HG03135 (cell line): ENCODE measurements around the gene SLC38A6.

Experiments used
- ATAC-seq: cut with Tn5 transposase; IDR thresholded peaks from one replicate; pipeline ENCODE4 v1.9.1; 2021; ENCODE audit warnings: mild to moderate bottlenecking, moderate library complexity; ENCODE audit not compliant: unreplicated experiment

The SLC38A6 gene

DNA sequence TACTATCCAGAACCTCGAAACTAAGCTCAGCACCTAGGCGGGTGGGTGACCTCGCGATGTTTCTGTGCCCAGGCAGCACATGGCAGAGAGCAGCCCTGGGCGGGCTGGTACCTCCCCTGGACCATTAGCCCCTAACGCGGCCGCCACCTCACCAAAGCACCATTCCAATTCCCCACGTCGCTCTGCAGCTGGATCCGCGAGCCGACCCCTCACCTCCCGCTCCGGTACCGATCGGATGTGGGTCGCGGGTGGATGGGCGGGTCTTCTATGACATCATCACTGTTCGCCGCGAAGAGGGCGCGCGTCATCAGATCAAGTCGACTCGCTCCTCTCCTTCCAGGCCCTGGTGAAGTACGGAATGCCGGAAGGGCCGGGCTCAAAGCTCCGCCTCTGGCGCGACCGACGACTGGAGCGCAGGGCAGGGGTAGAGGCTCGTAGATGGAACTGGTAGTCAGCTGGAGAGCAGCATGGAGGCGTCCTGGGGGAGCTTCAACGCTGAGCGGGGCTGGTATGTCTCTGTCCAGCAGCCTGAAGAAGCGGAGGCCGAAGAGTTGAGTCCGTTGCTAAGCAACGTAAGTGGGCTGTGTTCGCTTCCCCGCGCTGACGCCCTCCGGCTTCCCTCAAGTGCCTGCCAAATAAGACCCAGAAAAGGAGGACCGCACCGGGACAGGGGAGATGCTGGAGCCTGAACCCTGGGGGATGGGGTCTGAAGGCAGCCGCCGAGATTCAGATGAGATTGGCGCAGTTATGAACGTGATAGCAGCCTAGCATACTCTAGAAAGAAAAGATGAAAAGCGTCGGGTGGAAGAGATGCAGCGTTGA is at the start of gene SLC38A6, which contains the start of gene TRMT5:
TSS of gene SLC38A6 (plus strand) at position 435 of the 822 bp plus-strand sequence. CDS start at position 468, 33 bp downstream.
TSS of gene TRMT5 (minus strand) at position 269 of the 822 bp plus-strand sequence. CDS start at position 163, 106 bp downstream.
- peak; percentile 86 for ATAC-seq

DNA sequence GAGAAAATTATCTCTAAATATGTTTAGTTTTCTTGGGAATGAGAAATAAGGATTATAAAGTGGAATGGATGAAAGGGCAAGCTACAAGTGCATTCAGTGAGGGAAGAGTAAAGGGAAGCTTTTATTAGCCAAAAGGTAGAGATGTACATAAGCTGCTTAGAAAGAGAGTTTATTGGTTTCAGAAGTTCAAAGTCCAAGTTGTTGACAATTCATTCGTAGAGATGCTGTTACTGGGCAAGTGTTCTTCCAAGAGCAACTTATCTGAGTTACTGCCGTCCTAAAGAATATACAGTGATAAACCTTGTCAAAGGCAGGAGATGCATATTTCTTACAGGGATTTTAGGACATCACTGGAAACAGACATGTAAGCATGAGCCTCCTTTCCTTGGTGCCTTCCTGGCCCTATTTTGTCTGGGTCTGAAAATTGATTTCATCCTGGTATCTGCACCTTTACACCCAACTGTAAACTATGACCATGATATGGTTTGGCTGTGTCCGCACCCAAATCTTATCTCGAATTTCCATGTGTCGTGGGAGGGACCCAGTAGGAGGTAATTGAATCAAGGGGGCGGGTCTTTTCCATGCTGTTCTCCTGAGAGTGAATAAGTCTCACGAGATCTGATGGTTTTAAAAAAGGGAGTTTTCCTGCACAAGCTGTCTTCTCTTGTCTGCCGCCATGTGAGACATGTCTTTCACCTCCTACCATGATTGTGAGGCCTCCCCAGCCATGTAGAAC is 47.0 kb upstream of the SLC38A6 start:
- no peak for ATAC-seq

DNA sequence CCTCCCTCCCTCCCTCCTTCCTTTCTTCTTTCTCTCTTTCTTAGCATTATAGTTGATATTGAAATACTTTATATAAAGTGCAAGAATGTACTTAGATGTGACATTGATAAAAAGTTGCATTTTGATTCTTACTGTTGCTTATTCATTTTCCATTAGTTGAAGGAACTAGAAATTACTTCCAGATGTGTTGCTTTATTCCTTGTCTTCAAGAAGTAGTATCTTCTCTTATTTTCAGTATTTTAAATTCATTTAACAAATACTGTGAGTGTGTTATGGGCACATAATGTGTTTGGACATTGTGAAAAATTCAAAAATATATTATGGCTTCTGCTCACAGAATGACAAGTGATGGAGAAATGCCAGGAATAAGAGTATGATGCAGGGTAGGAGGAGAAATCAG is 45.7 kb upstream of the SLC38A6 start:
- ATAC-seq = no peak

GRCh38 chr14:60943637-60944032 is 37.4 kb upstream of the SLC38A6 start:
- no peak for ATAC-seq

DNA sequence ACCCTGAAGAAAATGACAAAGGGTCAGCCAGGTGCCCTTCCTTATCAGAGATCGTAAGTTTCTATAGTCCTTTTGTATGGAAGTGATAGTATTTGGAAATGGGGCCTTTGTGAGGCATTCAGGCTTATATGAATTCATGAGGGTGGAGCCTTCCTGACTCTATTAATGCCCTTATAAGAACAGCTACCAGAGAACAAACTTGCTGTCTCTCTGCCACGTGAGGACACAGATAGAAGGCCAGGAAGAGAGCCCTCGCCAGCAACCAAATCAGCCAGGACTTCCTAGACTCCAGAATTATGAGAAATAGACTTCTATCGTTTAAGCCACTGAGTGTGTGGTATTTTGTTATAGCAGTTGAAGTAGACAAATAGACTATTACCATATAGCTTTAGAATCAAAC is 36.8 kb upstream of the SLC38A6 start:
- ATAC-seq = no peak

DNA sequence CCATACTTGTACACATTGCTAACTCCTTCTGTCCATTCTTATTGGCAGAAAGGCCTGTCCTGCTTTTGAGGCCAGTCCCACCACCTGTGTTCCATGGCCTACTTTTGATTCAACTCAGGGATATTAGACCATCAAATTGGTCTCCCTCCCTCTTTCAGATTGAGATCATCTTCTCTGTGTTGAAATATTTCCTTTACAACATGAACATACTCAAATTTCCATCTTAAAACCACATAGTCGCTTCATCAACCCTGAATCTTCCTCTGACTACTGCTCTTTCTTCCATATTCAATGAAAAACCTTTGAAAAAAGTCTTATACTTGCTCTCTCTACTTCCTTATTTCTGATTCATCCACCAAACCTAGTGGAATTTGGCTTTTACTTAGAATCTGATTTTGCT is 35.1 kb upstream of the SLC38A6 start:
- ATAC-seq = no peak

DNA sequence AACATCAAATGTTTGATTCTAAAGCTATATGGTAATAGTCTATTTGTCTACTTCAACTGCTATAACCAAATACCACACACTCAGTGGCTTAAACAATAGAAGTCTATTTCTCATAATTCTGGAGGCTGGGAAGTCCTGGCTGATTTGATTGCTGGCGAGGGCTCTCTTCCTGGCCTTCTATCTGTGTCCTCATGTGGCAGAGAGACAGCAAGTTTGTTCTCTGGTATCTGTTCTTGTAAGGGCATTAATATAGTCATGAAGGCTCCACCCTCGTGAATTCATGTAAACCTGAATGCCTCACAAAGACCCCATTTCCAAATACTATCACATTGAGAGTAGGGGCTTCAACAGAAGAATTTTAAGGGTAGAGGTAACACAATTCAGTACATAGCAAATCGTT is 34.3 kb upstream of the SLC38A6 start:
- no peak for ATAC-seq

DNA sequence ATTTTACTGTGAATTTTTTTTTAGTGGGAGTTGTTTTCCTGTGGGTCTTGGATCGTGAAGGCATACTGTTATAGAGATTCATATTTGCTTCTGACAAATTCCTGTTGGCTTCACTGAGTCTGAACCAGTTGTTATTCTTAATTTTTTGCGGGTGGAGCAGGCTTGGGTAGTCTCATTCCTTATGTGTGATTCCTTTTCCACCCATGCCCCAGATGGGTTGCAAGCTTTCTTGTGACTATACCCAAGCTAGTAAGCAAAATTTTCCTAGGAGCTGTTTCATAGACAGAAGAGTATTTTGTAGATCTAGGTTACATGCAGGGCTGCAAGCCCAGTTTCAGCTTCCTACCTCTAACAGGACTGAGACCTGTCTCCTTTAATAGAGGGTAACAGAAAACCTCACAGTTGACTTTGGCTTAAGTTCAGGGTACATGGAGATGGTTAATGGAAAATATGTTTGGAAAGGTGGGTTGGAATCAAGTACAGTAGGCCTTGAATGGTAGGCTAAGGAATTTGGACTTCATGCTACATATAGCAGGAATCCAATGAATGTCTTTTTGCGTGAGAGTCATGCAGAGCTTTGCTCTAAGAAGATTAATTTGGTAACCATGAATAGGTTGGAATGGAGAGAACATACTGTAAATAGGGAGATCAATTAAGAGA is 29.1 kb upstream of the SLC38A6 start:
- no peak for ATAC-seq

DNA sequence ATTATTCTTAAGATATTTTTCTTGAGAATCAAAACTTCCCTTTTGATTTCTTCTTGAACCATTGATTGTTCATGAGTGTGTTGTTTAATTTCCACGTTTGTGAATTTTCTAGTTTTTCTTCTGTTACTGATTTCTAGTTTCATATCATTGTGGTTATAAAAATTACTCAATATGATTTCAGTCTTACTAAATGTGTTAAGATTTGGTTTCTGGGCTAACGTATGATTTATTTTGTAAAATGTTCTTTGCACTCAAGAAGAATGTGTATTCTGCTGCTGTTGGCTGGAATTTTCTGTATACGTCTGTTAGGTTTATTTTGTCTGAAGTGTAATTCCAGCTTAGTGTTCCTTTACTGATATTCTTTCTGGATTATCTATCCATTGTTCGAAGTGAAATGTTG is 24.8 kb upstream of the SLC38A6 start:
- ATAC-seq = no peak

DNA sequence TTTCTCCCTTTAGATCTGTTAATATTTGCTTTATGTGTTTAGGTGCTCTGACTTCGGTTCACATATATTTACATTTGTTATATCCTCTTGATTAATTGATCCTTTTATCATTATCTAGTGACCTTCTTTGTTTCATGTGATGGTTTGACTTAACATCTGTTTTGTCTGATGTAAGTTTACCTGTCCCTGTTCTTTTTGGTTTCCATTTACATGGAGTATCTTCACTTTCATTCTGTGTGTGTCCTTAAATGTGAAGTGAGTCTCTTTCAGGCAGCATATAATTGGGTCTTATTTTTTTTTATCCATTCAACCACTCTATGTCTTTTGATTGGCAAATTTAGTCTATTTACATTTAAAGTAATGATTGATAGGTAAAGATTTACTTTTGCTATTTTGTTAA is 24.4 kb upstream of the SLC38A6 start:
- ATAC-seq = no peak

DNA sequence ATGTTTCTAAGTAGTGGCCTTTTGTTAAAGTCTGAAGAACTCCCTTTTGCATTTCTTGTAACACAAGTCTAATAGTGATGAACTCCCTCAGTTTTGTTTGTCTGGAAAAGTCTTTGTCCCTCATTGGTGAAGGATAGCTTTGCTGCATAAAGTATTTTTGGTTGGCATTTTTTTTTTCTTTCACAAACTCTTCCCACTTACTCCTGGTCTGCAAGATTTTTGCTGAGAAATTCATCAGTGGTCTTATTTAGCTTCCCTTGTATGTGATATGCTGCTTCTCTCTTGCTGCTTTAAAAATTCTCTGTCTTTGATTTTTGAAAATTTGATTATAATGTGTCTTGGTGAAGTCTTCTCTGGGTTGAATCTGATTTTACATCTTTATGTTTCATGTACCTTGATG is 22.9 kb upstream of the SLC38A6 start:
- ATAC-seq = no peak

DNA sequence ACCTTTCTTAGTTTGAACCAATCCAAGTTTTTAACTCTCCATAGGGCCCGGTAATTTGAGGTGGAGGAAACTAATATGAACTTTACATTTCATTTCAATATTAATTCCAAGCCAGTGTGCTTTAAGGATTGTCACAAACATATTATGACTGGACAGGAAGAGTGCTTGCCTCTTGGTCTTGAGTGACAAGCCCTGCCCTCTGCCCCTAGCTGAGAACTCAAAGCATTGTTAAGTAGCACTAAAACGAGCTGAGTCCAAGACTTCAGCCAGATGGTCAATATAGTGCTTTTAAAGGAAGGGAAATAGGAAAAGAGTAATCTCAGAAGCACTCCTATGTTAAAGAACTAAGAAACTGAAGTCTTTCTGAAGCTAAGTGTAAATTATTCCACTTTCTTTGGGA is 17.3 kb upstream of the SLC38A6 start:
- no peak for ATAC-seq

GRCh38 chr14:60964904-60965303 is 16.1 kb upstream of the SLC38A6 start:
- ATAC-seq = no peak

GRCh38 chr14:60965402-60965801 is 15.6 kb upstream of the SLC38A6 start:
- no peak for ATAC-seq

DNA sequence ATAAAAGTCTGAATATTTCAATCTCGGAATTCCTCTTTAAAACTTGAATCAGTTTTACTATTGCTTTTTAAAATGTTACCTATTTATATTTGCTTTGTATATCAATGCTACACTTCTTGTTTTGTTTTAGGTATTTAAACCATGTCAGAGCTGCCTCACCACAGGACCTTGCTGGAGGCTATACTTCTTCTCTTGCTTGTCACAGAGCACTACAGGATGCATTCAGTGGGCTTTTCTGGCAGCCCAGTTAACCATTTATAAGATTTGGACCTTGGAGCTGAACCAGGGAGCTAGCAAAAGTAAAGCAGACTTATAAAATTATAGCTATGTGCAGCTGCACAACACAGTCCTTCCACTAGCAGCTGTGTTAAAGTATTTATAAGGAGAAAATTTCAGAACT is 12.9 kb upstream of the SLC38A6 start:
- no peak for ATAC-seq

GRCh38 chr14:60968671-60969070 is 12.4 kb upstream of the SLC38A6 start:
- ATAC-seq = no peak

DNA sequence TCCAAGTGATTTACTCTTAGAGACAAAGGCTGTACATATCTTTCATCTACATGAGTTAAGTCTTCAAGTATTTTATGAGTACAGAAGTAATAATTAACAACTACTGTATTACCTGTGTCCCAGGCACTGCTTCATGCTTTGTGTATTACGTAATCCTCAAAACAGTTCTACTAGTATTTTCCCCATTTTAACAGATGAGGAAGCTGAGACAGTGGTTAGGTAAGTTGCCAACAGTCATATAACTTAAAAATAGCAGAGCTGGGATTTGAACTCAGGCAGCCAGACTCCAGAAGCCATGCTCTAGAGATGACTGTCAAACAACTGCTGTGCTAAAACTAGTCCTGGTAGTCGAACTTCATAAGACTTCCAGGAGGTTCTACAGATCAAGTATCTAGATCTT is 10.9 kb upstream of the SLC38A6 start:
- ATAC-seq = no peak

GRCh38 chr14:60971271-60971670 is 9.8 kb upstream of the SLC38A6 start:
- ATAC-seq = no peak

- ATAC-seq = no peak
Measured at GRCh38 chr14:60972295-60972694, 8.8 kb upstream of the SLC38A6 start.

DNA sequence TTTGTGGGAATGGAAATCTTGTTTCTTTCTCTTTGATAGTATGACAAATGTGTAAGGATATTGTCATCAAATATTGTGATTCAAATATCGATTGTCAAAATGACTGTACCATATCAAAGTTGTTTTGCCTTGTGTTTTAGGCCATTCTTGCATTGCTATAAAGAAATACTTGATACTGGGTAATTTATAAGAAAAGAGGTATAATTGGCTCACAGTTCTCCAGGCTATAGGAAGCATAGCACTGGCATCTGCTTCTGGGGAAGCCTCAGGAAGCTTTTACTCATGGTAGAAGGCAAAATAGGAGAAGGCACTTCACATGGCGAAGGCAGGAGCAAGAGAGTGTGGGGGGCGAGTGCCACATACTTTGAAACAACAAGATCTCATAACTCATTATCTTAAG is 8.0 kb upstream of the SLC38A6 start:
- ATAC-seq = no peak

DNA sequence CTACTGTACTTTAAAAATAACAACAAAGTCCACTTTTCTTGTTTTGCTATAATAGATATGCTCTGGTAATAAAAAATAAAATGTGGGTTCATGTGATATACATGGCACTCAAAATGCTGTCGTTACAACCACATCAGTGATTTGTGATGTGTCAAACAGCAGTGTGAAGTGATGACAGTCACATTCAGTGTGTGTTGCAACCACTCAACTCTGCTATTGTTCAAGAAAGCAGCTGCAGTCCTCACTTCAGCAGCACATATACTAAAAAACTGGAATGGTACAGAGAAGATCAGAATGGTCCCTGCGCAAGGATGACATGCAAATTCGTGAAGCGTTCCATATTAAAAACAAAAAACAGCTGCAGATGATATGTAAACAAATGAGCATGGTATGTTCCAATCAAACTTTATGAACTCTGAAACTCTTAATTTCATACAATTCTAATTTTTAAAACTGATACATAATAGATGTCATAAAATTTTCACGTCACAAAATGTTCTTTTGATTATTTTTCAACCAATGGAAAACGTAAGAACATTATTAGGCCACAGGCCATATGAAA is 6.9 kb upstream of the SLC38A6 start:
- no peak for ATAC-seq
